Stimulated activated CD4-positive, alpha-beta T cell treated with anti-CD3 and anti-CD28 coated beads, TNF-alpha, amount 100 ng/mL, for 4 hours (primary cell): ENCODE results near the gene CCDC191.

Source experiments
- DNase-seq, 3 experiments: peaks; one replicate each; pipeline ENCODE4 v3.0.0-alpha.2; 2020; ENCODE audit warnings: low read depth in 3 of 3

Gene CCDC191

DNA sequence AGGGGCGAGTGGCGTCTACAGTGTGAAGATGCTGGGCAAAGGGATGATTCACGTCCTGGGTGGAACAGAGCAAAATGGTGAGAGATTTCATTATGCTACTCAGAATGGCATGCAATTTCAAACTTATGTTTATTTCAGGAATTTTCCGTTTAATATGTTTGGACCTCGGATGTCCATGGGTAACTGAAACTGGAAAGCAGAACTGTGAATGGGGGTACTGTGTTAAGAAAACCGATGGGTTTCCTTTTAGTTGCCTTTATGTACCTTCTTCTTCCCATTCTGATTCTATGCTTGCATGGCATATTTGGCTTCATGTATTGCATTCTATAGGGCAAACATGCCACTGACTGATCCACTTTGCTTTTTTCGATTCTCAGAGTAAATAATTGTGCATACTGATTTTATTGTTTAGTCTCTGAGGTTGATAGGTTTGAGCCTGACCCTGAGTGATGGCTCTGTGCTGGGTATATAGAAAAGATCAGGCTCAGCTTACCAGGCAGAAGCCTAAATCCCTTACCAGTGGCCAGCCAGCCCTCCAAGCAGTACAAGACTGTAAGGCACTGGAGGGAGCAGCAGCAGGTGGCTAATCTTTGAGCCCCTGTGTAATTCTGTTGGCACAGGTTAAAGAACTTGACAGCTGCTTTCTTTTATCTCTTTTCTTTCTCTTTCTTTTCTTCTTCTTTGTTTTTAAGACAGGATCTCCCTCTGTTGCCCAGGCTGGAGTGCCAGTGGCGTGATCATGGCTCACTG lies 4.8 kb upstream of the CCDC191 start:
- DNase-seq, result no peak

GRCh38 chr3:114058646-114059045 lies 2.3 kb upstream of the CCDC191 start:
- DNase-seq, result no peak

GRCh38 chr3:114057011-114057347 lies 653 bp upstream of the CCDC191 start:
- DNase-seq, result no peak

- DNase-seq, result no peak
Measured at GRCh38 chr3:114052216-114052615, 4.1 kb downstream of the CCDC191 start.

DNA sequence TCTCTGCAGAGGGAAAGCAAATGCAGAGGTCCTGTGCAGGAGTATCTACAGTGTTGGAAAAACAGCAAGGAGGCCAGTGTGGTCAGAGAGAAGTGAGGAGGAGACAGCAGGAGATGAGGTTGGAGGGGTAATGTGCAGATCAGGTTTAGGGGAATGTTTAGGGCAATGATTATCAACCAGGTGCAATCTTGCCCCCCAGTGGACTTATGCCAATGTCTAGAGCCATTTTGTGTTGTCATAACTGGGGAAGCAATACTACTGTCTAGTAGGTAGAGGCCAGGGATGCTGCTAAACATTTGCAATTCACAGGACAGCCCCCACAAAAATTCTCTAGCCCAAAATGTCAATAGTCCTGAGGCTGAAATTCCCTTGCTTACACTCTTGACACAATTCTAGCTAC lies 13.1 kb downstream of the CCDC191 start:
- DNase-seq, result no peak

- no peak for DNase-seq
Measured at GRCh38 chr3:114035896-114036295, 20.4 kb downstream of the CCDC191 start.

DNA sequence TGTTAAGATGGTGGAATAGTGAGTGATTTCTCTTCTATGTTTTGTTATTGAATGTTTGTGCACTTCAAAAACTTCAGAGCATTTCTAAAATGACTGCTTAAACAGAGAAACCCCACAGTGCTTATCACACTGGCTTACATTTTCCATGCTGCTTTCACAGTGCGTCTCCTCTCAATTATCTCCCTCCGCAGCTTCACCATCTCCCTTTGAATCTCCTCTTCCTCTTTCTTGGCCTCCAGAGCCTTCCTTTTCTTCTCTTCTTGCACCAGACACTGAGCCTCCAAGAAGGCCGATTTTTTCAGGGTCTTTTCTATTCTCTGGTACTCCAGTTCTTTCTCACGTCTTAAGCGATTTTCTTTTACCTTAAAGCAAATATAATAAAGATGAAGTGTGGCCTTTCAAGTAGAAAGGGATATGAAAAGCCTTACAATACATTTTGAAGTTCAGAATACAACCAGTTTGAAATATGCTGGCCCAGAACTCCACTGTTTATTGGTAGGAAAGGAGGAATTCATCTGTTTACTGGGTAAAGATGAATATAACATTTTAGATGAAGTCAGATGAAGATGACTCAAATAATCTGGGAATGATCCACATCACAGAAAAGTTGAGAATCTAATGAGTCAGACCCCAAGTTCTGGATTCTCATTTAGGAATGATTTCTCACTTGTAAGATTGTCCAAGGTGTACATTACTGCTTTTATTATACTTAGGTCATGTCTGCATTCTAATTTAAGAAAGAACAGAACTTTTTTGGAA lies 21.4 kb downstream of the CCDC191 start:
- no peak for DNase-seq

GRCh38 chr3:114034211-114034610 lies 22.1 kb downstream of the CCDC191 start:
- DNase-seq, result no peak

GRCh38 chr3:114033721-114034120 lies 22.6 kb downstream of the CCDC191 start:
- DNase-seq, result no peak

DNA sequence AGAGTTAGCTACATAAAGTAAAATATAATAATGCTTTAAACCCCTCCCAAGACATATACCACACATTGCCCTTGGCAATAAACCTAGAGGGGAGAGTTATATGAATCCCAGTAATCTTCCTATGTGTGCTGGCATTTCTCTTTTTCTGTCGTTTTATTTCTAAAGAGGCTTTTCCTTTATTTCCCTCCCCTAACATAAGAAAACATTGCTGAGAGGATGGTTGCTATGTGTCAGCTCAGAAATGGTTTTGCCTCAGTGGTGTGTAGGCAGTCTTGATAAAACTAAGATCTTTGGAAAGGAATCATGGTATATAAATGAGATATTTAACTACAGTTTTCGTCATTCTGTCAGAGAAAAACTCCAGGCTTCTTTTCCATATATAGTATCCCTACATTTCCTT lies 30.0 kb downstream of the CCDC191 start:
- DNase-seq, result no peak

- no peak for DNase-seq
Measured at GRCh38 chr3:114025451-114025850, 30.9 kb downstream of the CCDC191 start.

GRCh38 chr3:114022145-114022802 lies 34.1 kb downstream of the CCDC191 start:
- no peak for DNase-seq

- DNase-seq, result no peak
Measured at GRCh38 chr3:114020907-114021306, 35.4 kb downstream of the CCDC191 start.

- no peak for DNase-seq
Measured at GRCh38 chr3:114019486-114019885, 36.8 kb downstream of the CCDC191 start.

GRCh38 chr3:114014211-114014610 lies 42.1 kb downstream of the CCDC191 start:
- DNase-seq, result no peak

- no peak for DNase-seq
Measured at GRCh38 chr3:114011059-114011797, 45.1 kb downstream of the CCDC191 start.

GRCh38 chr3:114005481-114005880 lies 50.8 kb downstream of the CCDC191 start:
- DNase-seq, result no peak

DNA sequence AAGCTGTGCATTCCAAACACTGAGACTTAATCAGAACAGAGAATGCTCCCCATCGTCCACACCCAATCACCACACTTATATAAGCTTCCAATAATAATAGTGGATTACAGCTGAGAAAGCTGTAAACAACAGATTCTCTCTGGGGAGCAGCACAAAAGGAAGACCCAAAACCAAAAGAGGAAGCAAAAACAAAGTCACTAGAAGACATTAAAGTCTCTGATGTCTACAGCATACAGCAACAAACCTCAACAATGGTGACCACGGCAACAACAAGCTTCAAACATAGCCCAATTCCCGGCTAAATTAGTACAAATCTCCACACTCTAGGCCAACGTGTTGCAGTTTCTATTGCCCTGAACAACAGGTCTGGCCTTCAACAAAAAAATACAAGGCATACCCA lies 70.8 kb downstream of the CCDC191 start:
- no peak for DNase-seq

GRCh38 chr3:113983544-113983943 lies 72.8 kb downstream of the CCDC191 start:
- no peak for DNase-seq

GRCh38 chr3:113981803-113982202 lies 74.5 kb downstream of the CCDC191 start:
- DNase-seq, result no peak

DNA sequence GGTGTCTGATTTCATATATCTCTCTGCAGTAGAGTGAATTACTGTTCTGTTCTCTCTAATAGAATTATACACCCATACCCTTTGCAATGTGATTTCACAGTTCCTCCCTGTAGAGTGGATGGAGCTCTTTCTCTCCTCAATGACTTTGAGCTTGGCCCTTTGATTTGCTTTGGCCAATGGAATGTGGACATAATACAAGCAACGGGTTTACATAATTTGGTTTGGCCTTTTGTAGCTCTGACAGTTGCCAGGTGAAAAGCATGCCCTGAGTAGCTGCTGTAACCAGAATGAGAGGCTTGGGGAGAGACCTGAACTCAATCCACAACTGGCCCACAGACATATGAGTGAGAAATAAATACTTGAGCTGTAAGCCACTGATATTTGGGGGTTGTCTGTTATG lies 76.4 kb downstream of the CCDC191 start:
- DNase-seq, result no peak

DNA sequence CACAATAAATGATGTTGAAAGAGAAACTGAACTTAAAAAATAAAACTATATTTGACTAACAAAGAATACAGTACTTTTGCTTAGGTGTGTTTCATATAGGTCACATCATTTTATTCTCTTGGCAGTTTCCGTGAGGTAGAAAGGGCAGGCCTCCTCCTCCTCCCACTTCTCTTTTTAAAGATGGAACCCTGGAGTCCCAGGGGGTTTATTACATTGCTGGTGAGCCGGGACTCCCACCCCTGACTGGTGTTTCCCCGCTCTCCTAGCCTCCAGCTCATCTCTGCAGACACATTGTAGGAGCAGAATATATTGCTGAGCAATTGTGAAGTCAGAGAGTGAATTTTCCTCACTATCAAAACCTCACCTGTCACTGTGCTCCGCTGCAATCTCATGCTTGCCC lies 78.5 kb downstream of the CCDC191 start:
- DNase-seq, result no peak
